Measurements from ENCODE around the gene PPP2R2D. TPM values are rescaled to one million over a fixed set of nuclear protein-coding genes. Genes with fewer than 3 reads are reported as not detected.

PPP2R2D gene
- polyA plus RNA-seq, 1 donor (not counting 4 experiments of a cell fraction or from before 2014, with no cell fraction given), result 49.1 TPM

- DNase-seq (ENCODE audit: low read depth, low spot score), result no peak
- Histone ChIP-seq H3K4me1 (ENCODE audit: control insufficient read depth, extremely low read depth, insufficient read depth, low read length) (no peaks in the 10 kb centered on the region), H3K27me3 (ENCODE audit: control insufficient read depth, extremely low read depth, insufficient read depth, low read length) (no peaks in the 10 kb centered on the region), H4K20me1 (ENCODE audit: control insufficient read depth, extremely low read depth, insufficient read depth, low read length) (peaks cover 5% of the 10 kb centered on the region), H3K9me1 (ENCODE audit: control insufficient read depth, extremely low read depth, insufficient read depth, low read length) (no peaks in the 10 kb centered on the region), H3K4me2 (ENCODE audit: control insufficient read depth, extremely low read depth, insufficient read depth, low read depth, low read length) (no peak overlapping the region), H3K4me3 (ENCODE audit: control insufficient read depth in 2 of 3, extremely low read depth in 1 of 3, insufficient read depth in 2 of 3, low read depth in 1 of 3, low read length in 3 of 3) (no peak overlapping the region), H3K79me2 (ENCODE audit: control insufficient read depth, insufficient read depth, low read length) (peaks cover 59% of the 10 kb centered on the region), H3K9ac (ENCODE audit: control insufficient read depth, extremely low read depth, insufficient read depth, low read length) (no peak overlapping the region), H3K27ac (ENCODE audit: control insufficient read depth, insufficient read depth, low read length) (no peak overlapping the region), H3K36me3 (ENCODE audit: control insufficient read depth in 2 of 2, extremely low read depth in 1 of 2, insufficient read depth in 2 of 2, low read length in 2 of 2) (peaks cover 30 to 42% of the 10 kb centered on the region in 2 experiments), H2AFZ (ENCODE audit: control insufficient read depth, low read length) (no peak overlapping the region), H3K9me3 (ENCODE audit: control insufficient read depth, low read depth, low read length) (no peaks in the 10 kb centered on the region)
- TF ChIP-seq, protein P1, sequence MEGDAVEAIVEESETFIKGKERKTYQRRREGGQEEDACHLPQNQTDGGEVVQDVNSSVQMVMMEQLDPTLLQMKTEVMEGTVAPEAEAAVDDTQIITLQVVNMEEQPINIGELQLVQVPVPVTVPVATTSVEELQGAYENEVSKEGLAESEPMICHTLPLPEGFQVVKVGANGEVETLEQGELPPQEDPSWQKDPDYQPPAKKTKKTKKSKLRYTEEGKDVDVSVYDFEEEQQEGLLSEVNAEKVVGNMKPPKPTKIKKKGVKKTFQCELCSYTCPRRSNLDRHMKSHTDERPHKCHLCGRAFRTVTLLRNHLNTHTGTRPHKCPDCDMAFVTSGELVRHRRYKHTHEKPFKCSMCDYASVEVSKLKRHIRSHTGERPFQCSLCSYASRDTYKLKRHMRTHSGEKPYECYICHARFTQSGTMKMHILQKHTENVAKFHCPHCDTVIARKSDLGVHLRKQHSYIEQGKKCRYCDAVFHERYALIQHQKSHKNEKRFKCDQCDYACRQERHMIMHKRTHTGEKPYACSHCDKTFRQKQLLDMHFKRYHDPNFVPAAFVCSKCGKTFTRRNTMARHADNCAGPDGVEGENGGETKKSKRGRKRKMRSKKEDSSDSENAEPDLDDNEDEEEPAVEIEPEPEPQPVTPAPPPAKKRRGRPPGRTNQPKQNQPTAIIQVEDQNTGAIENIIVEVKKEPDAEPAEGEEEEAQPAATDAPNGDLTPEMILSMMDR (optimal IDR thresholded peaks at IDR 0.05 in 1 of 3, IDR thresholded peaks at IDR 0.05 in 1 of 3, conservative IDR thresholded peaks at IDR 0.05 in 1 of 3; ENCODE audit: extremely low read depth in 1 of 3, insufficient read depth in 2 of 3, low read length in 3 of 3), result no peak
- no peak for TF ChIP-seq EZH2 (IDR thresholded peaks at IDR 0.05; ENCODE audit: low read length)
- no peak for FAIRE-seq
- dilution Hi-C loops (cut with MboI; ENCODE audit: extremely low pct_ligation_motif_present, low sequenced_read_pairs), result no loop called here
Observed at GRCh38 chr10:131937836-131938235, 37.0 kb downstream of the PPP2R2D start.

DNA sequence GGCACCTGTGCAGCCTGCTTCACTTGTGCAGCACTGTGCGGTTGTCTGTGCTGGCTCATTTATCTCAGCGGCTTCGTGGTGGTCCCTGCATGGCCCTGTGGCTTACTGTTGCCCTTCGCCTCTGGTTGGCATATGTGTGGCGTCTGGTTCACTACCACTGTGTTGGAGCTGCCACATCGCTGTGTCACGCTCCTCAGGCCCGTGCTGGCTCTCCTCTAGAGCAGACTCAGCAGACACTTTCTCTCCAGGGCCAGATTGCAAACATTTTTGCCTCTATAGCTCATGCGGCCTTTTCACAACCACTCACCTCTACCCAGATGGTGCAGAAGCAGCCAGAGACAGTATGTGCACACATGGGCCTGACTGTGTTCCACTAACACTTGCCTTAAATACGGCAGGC, 37.9 kb downstream of the PPP2R2D start:
- no peak overlapping the region for H3K4me2 ChIP-seq (ENCODE audit: control insufficient read depth, extremely low read depth, insufficient read depth, low read depth, low read length)
- H3K79me2 ChIP-seq (ENCODE audit: control insufficient read depth, insufficient read depth, low read length), result peaks cover 50% of the 10 kb centered on the region
- H4K20me1 ChIP-seq (ENCODE audit: control insufficient read depth, extremely low read depth, insufficient read depth, low read length), result peaks cover 5% of the 10 kb centered on the region
- H3K9me3 ChIP-seq (ENCODE audit: control insufficient read depth, low read depth, low read length), result no peaks in the 10 kb centered on the region
- no peaks in the 10 kb centered on the region for H3K9me1 ChIP-seq (ENCODE audit: control insufficient read depth, extremely low read depth, insufficient read depth, low read length)
- H3K27ac ChIP-seq (ENCODE audit: control insufficient read depth, insufficient read depth, low read length), result no peak overlapping the region
- no peaks in the 10 kb centered on the region for H3K27me3 ChIP-seq (ENCODE audit: control insufficient read depth, extremely low read depth, insufficient read depth, low read length)
- H3K9ac ChIP-seq (ENCODE audit: control insufficient read depth, extremely low read depth, insufficient read depth, low read length), result no peak overlapping the region
- no peak for FAIRE-seq
- DNase-seq (ENCODE audit: low read depth, low spot score), result no peak
- H3K4me3 ChIP-seq (ENCODE audit: control insufficient read depth in 2 of 3, extremely low read depth in 1 of 3, insufficient read depth in 2 of 3, low read depth in 1 of 3, low read length in 3 of 3), result no peak overlapping the region
- dilution Hi-C loops (cut with MboI; ENCODE audit: extremely low pct_ligation_motif_present, low sequenced_read_pairs), result no loop called here
- H3K36me3 ChIP-seq (ENCODE audit: control insufficient read depth in 2 of 2, extremely low read depth in 1 of 2, insufficient read depth in 2 of 2, low read length in 2 of 2), result peaks cover 30 to 39% of the 10 kb centered on the region in 2 experiments
- H3K4me1 ChIP-seq (ENCODE audit: control insufficient read depth, extremely low read depth, insufficient read depth, low read length), result no peaks in the 10 kb centered on the region
- TF ChIP-seq, protein P1 (optimal IDR thresholded peaks at IDR 0.05 in 1 of 3, IDR thresholded peaks at IDR 0.05 in 1 of 3, conservative IDR thresholded peaks at IDR 0.05 in 1 of 3; ENCODE audit: extremely low read depth in 1 of 3, insufficient read depth in 2 of 3, low read length in 3 of 3), result no peak
- no peak for TF ChIP-seq EZH2 (IDR thresholded peaks at IDR 0.05; ENCODE audit: low read length)
- H2AFZ ChIP-seq (ENCODE audit: control insufficient read depth, low read length), result no peak overlapping the region

Data from keratinocyte (primary cell).